ENCODE data around the gene PACRG. TPM values are rescaled to one million over a fixed set of nuclear protein-coding genes. Genes with fewer than 3 reads are reported as not detected.

Gene PACRG
- total and polyA plus RNA-seq, 5 donors from 2014 or later: 0.44 to 1.2 (median 0.87) TPM; not detected in 2

DNA sequence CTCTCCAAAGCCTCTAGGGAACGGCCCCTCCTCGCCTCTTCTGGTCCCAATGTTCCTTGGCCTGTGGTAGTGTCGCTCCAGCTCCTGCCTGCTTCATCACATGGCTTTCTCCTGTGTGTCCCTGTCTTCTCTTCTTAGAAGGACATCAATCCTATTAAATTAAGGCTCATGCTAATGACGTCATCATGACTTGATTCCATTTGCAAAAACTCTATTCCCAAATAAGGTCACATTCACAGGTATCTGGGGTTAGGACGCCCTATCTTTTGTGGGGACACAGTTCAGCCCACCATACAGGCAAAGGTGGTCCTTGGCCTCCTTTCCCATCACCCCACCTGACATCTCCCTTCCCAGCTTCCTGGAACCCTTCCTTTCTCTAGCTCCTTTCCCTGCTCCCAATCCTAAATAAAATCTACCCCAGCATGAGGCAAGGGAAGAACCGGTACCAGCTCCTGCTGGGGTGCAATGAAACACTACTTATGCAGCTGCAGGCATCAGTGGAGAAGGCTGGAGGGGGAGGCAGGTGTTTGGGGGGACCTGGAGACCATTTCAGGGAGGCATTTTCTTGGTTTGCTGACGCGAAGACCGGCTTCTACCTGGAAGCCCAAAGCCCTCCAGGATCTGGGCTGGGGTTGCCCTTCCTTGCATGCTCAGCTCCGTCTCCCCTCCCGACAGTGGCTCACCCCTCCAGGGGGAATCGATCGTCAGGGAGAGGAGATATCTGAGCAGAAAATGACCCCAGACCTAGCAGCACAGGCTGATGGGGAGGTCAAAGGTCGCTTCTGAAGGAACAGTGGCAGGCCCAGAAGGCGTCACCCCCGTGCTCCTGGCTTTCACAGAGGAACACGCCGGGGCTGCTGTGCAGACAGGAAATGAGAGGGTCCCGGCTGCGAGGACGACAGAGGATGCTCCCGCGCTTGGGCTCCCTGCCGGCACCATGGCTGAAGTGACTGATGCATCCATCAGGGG is 615.1 kb downstream of the PACRG start:
- Mint-ChIP-seq H3K27me3 (peaks cover 4% of the 10 kb centered on the region), H3K4me1 (no peaks in the 10 kb centered on the region), H3K4me3 (no peak overlapping the region), H3K27ac (peak overlapping the region in 1 of 3 donors; percentile 75), H3K9me3 (no peaks in the 10 kb centered on the region), H3K36me3 (no peaks in the 10 kb centered on the region)
- Histone ChIP-seq H3K4me1 (ENCODE audit: control insufficient read depth, insufficient read depth, low read length, poor library complexity, severe bottlenecking) (no peaks in the 10 kb centered on the region), H3K4me3 (ENCODE audit: low read depth, low read length) (no peak overlapping the region), H3K27me3 (ENCODE audit: control insufficient read depth, insufficient read depth, low read length) (no peaks in the 10 kb centered on the region), H3K27ac (ENCODE audit: insufficient read depth, low read length, poor library complexity, severe bottlenecking) (no peak overlapping the region), H3K36me3 (ENCODE audit: control insufficient read depth, insufficient read depth, low read length) (no peaks in the 10 kb centered on the region), H3K9me3 (ENCODE audit: control insufficient read depth in 2 of 2, low read length in 2 of 2) (no peaks in the 10 kb centered on the region)
- ATAC-seq (ENCODE audit: low read depth in 2 of 2) (no peak), DNase-seq (no peak)

GRCh38 chr6:163343609-163344008 is 615.8 kb downstream of the PACRG start:
- Histone ChIP-seq H3K27me3 (ENCODE audit: control insufficient read depth, insufficient read depth, low read length) (no peaks in the 10 kb centered on the region), H3K27ac (ENCODE audit: insufficient read depth, low read length, poor library complexity, severe bottlenecking) (no peak overlapping the region), H3K36me3 (ENCODE audit: control insufficient read depth, insufficient read depth, low read length) (no peaks in the 10 kb centered on the region), H3K9me3 (ENCODE audit: control insufficient read depth in 2 of 2, low read length in 2 of 2) (no peaks in the 10 kb centered on the region), H3K4me3 (ENCODE audit: low read depth, low read length) (no peak overlapping the region), H3K4me1 (ENCODE audit: control insufficient read depth, insufficient read depth, low read length, poor library complexity, severe bottlenecking) (no peaks in the 10 kb centered on the region)
- Mint-ChIP-seq H3K36me3 (no peaks in the 10 kb centered on the region), H3K4me1 (no peaks in the 10 kb centered on the region), H3K9me3 (no peaks in the 10 kb centered on the region), H3K27ac (no peak overlapping the region), H3K27me3 (peaks cover 4% of the 10 kb centered on the region), H3K4me3 (no peak overlapping the region)
- ATAC-seq (ENCODE audit: low read depth in 2 of 2) (no peak), DNase-seq (no peak)

GRCh38 chr6:163344411-163344810 is 616.6 kb downstream of the PACRG start:
- Histone ChIP-seq H3K4me3 (ENCODE audit: low read depth, low read length) (no peak overlapping the region), H3K27me3 (ENCODE audit: control insufficient read depth, insufficient read depth, low read length) (no peaks in the 10 kb centered on the region), H3K4me1 (ENCODE audit: control insufficient read depth, insufficient read depth, low read length, poor library complexity, severe bottlenecking) (no peaks in the 10 kb centered on the region), H3K27ac (ENCODE audit: insufficient read depth, low read length, poor library complexity, severe bottlenecking) (no peak overlapping the region), H3K36me3 (ENCODE audit: control insufficient read depth, insufficient read depth, low read length) (no peaks in the 10 kb centered on the region), H3K9me3 (ENCODE audit: control insufficient read depth in 2 of 2, low read length in 2 of 2) (no peaks in the 10 kb centered on the region)
- Mint-ChIP-seq H3K27me3 (peaks cover 2% of the 10 kb centered on the region), H3K27ac (no peak overlapping the region), H3K36me3 (no peaks in the 10 kb centered on the region), H3K9me3 (no peaks in the 10 kb centered on the region), H3K4me1 (no peaks in the 10 kb centered on the region), H3K4me3 (no peak overlapping the region)
- no peak for ATAC-seq (ENCODE audit: low read depth in 2 of 2)
- DNase-seq: no peak

DNA sequence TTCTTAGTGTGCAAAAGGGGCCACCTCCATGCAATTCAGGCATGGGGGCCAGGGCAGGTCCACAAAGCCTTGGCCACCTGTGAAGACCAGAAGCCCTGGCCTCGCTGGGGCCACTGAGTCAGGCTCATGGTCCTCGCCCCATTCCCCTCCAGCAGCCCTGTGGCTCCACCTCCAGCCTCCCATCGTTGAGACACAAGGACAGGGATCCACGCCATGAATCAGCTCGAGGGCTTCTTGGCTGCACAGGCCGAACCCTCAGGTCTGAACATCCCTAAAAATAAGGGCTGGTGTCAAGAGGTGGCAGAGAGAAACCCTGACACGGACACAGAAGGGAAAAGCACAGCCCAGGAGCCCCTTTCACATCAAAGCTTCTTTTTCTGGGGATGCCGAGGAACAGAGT is 618.2 kb downstream of the PACRG start:
- Mint-ChIP-seq H3K4me3 (no peak overlapping the region), H3K9me3 (no peaks in the 10 kb centered on the region), H3K27ac (no peak overlapping the region), H3K27me3 (no peaks in the 10 kb centered on the region), H3K4me1 (no peaks in the 10 kb centered on the region), H3K36me3 (no peaks in the 10 kb centered on the region)
- Histone ChIP-seq H3K36me3 (ENCODE audit: control insufficient read depth, insufficient read depth, low read length) (no peaks in the 10 kb centered on the region), H3K4me3 (ENCODE audit: low read depth, low read length) (no peak overlapping the region), H3K9me3 (ENCODE audit: control insufficient read depth in 2 of 2, low read length in 2 of 2) (no peaks in the 10 kb centered on the region), H3K27me3 (ENCODE audit: control insufficient read depth, insufficient read depth, low read length) (no peaks in the 10 kb centered on the region), H3K4me1 (ENCODE audit: control insufficient read depth, insufficient read depth, low read length, poor library complexity, severe bottlenecking) (no peaks in the 10 kb centered on the region), H3K27ac (ENCODE audit: insufficient read depth, low read length, poor library complexity, severe bottlenecking) (no peak overlapping the region)
- DNase-seq (no peak), ATAC-seq (ENCODE audit: low read depth in 2 of 2) (no peak)

DNA sequence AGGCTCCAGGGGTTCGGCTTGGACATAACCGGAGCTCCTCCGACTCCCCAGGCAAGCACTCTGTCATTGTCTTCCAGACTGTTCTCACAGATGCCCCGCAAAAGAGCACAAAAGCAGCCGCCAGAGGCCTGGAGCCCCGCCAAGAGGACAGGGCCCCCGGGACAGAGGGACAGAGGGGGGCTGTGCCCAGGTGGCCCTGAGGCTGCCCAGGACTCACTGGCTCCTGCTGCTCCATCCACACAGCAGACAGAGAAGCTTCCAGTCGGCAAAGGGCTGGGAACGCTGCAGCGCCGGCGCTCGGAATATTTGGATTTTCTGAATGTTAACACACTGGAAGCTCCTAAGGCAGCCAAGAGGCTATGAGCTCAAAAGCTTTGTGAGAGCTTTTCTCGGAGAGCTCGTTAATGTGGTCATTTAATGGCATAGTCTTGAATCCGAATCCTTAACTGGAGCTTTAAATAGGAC is 618.8 kb downstream of the PACRG start:
- H3K4me3 Mint-ChIP-seq: no peak overlapping the region
- no peaks in the 10 kb centered on the region for H3K27me3 ChIP-seq (ENCODE audit: control insufficient read depth, insufficient read depth, low read length)
- no peaks in the 10 kb centered on the region for H3K4me1 ChIP-seq (ENCODE audit: control insufficient read depth, insufficient read depth, low read length, poor library complexity, severe bottlenecking)
- no peak overlapping the region for H3K4me3 ChIP-seq (ENCODE audit: low read depth, low read length)
- DNase-seq (no peak), ATAC-seq (ENCODE audit: low read depth in 2 of 2) (no peak)
- H3K4me1 Mint-ChIP-seq: peaks cover 0 to 2% (median 0%) of the 10 kb centered on the region in 4 donors
- no peak overlapping the region for H3K27ac ChIP-seq (ENCODE audit: insufficient read depth, low read length, poor library complexity, severe bottlenecking)
- no peaks in the 10 kb centered on the region for H3K9me3 ChIP-seq (ENCODE audit: control insufficient read depth in 2 of 2, low read length in 2 of 2)
- no peaks in the 10 kb centered on the region for H3K36me3 Mint-ChIP-seq
- no peaks in the 10 kb centered on the region for H3K27me3 Mint-ChIP-seq
- no peaks in the 10 kb centered on the region for H3K9me3 Mint-ChIP-seq
- H3K27ac Mint-ChIP-seq: no peak overlapping the region
- no peaks in the 10 kb centered on the region for H3K36me3 ChIP-seq (ENCODE audit: control insufficient read depth, insufficient read depth, low read length)

- H3K36me3 Mint-ChIP-seq: no peaks in the 10 kb centered on the region
- H3K27me3 Mint-ChIP-seq: no peaks in the 10 kb centered on the region
- H3K4me3 ChIP-seq (ENCODE audit: low read depth, low read length): no peak overlapping the region
- no peak overlapping the region for H3K4me3 Mint-ChIP-seq
- peaks cover 0 to 2% (median 0%) of the 10 kb centered on the region in 4 donors for H3K4me1 Mint-ChIP-seq
- H3K27ac Mint-ChIP-seq: no peak overlapping the region
- H3K4me1 ChIP-seq (ENCODE audit: control insufficient read depth, insufficient read depth, low read length, poor library complexity, severe bottlenecking): no peaks in the 10 kb centered on the region
- H3K9me3 Mint-ChIP-seq: no peaks in the 10 kb centered on the region
- H3K27ac ChIP-seq (ENCODE audit: insufficient read depth, low read length, poor library complexity, severe bottlenecking): no peak overlapping the region
- ATAC-seq (ENCODE audit: low read depth in 2 of 2) (no peak), DNase-seq (no peak)
- H3K27me3 ChIP-seq (ENCODE audit: control insufficient read depth, insufficient read depth, low read length): no peaks in the 10 kb centered on the region
- H3K9me3 ChIP-seq (ENCODE audit: control insufficient read depth in 2 of 2, low read length in 2 of 2): no peaks in the 10 kb centered on the region
- no peaks in the 10 kb centered on the region for H3K36me3 ChIP-seq (ENCODE audit: control insufficient read depth, insufficient read depth, low read length)
These were observed 619.3 kb downstream of the PACRG start for GRCh38 chr6:163347021-163347446.

DNA sequence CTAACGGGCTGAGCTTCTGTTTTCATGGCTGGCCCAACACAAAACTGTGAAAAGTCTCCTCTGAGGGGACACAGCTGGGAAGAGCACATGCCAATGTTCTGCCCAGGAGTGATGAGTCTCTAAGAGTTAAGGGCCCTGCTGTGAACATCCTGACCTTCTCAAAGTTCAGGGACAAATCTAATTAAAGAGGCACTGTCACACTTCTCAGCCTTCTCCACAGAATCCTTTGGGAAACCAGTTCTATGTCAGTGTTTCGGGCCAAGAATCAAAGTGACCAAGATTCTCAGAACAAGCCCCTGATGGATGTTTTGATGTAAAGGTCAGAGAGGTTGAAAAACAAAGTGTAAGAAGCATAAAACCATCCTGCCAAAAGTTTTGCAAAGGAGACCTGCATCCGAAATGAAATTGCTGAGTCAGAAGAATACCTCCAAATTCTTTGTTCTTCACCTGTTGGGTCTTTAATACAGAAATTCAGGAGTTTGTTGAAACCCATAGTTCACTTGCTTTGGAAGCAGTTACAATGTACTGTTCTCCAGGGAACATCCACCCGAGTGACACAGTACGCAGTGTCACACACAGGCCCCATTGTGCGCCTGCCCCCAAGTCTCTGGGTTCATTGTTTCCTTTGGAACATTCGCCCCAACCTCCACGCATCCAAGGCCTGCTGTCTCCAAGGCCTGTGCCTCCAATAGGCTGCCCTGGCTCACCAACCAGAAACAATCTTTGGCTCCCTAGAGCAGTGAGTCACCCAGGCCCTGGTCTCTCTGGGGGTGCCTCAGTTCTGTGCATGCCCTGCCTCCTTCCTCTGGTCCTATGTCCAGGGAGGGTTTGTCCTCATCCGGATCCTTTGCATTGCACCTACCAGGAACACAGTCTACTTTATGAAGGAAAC is 621.3 kb downstream of the PACRG start:
- H3K9me3 ChIP-seq (ENCODE audit: control insufficient read depth in 2 of 2, low read length in 2 of 2): no peaks in the 10 kb centered on the region
- H3K36me3 Mint-ChIP-seq: no peaks in the 10 kb centered on the region
- DNase-seq (no peak), ATAC-seq (ENCODE audit: low read depth in 2 of 2) (no peak)
- H3K4me3 ChIP-seq (ENCODE audit: low read depth, low read length): no peak overlapping the region
- H3K4me1 ChIP-seq (ENCODE audit: control insufficient read depth, insufficient read depth, low read length, poor library complexity, severe bottlenecking): no peaks in the 10 kb centered on the region
- H3K9me3 Mint-ChIP-seq: no peaks in the 10 kb centered on the region
- H3K27me3 Mint-ChIP-seq: peaks cover 4% of the 10 kb centered on the region
- H3K36me3 ChIP-seq (ENCODE audit: control insufficient read depth, insufficient read depth, low read length): no peaks in the 10 kb centered on the region
- H3K4me1 Mint-ChIP-seq: peaks cover 0 to 2% (median 0%) of the 10 kb centered on the region in 4 donors
- no peak overlapping the region for H3K27ac ChIP-seq (ENCODE audit: insufficient read depth, low read length, poor library complexity, severe bottlenecking)
- H3K4me3 Mint-ChIP-seq: no peak overlapping the region
- H3K27me3 ChIP-seq (ENCODE audit: control insufficient read depth, insufficient read depth, low read length): no peaks in the 10 kb centered on the region
- H3K27ac Mint-ChIP-seq: no peak overlapping the region
